Activated CD4-positive, alpha-beta memory T cell treated with anti-CD3 and anti-CD28 coated beads for 36 hours (primary cell): ENCODE measurements around the gene FADS2. TPM values are rescaled to one million over a fixed set of nuclear protein-coding genes. Genes with fewer than 3 reads are reported as not detected.
A peak's percentile ranks its signal among the peaks of the same experiment; 100 is the strongest.

Source experiments
- CTCF ChIA-PET: fragments of 350-600 bp; sonication (Branson Sonifier 250); formaldehyde crosslinking; loops from one replicate; lab custom pipeline; 2021; ENCODE audit warnings: antibody characterized with exemption, inconsistent platforms; lab: Charles Lee
- POLR2A ChIA-PET: fragments of 350-600 bp; sonication (Branson Sonifier 250); formaldehyde crosslinking; loops from one replicate; lab custom pipeline; 2021; ENCODE audit warnings: antibody characterized with exemption; lab: Charles Lee
- DNase-seq: peaks from one replicate; pipeline ENCODE4 v3.0.0-alpha.2; 2020
- H3K27ac Mint-ChIP-seq: one replicate; pipeline ENCODE4 v1.8.0; 2021; ENCODE audit warnings: mixed read lengths
- H3K27me3 Mint-ChIP-seq: one replicate; pipeline ENCODE4 v1.8.0; 2021; ENCODE audit warnings: mixed read lengths
- H3K36me3 Mint-ChIP-seq: one replicate; pipeline ENCODE4 v1.8.0; 2021; ENCODE audit warnings: mixed read lengths
- H3K4me1 Mint-ChIP-seq: one replicate; pipeline ENCODE4 v1.8.0; 2021; ENCODE audit warnings: low read depth, mixed read lengths
- H3K4me3 Mint-ChIP-seq: one replicate; pipeline ENCODE4 v1.8.0; 2021; ENCODE audit warnings: mild to moderate bottlenecking, mixed read lengths
- H3K9me3 Mint-ChIP-seq: one replicate; pipeline ENCODE4 v1.8.0; 2021; ENCODE audit warnings: mixed read lengths
- intact Hi-C: fragments of 100-400 bp; cut with micrococcal nuclease; formaldehyde crosslinking; loops from one replicate; pipeline ENCODE4 v1.15.1; 2023
- total RNA-seq, 2 experiments: library from RNA; stranded (reverse); gene quantifications; one replicate each; pipeline ENCODE4 v1.2.3, GENCODE V29; 2021

Gene FADS2
- total RNA-seq, 2 experiments from 2014 or later: 58.2 to 60.8 TPM

DNA sequence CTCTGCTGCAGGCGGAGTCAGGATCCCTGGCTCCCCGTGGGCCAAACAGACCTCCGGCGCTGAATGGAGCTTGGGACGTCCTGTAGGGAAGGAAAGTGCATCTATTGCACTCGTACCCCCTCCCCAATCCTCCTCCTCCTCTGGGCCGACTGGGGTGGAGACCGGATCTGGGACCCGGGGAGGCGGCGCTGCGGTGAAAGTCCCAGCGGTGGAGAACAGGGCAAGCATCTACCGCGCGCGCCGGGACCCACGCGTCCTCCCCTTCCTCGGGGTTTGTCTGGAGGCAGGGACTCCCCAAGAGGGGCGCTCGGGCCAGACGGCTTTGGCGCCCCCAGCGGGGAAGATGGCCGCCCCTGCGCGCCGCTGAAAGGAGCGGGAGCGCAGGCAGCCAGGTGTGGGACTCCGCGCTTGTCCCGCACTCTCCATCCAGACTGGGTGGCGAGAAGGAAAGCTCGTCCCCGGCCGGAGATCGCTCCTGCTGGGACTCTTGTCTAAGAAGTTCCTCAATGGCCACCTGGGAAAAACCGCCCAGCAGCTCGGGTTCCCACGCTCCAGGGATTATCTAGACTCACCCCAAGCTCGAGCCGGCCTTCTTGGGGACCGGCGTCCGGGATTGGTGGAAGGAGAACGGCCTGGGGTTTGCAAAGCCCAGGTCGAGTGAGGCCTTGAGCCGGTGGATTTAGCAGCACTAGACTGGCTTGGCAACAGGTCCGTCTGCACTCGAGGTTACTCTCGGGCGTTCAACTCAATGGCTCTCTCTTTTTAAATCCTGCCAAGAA is 718 bp downstream of the FADS2 start:
- Mint-ChIP-seq H3K36me3 (peaks cover 2% of the 10 kb centered on the region), H3K4me3 (peak overlapping the region; percentile 85), H3K27ac (peak overlapping the region; percentile 43), H3K9me3 (no peaks in the 10 kb centered on the region), H3K27me3 (peaks cover 15% of the 10 kb centered on the region), H3K4me1 (peaks cover 13% of the 10 kb centered on the region)
- intact Hi-C loops: loop anchor here (1.0 to 5.0 kb wide), 2 partner anchors 13 to 37 kb away; partner anchors contain the start of genes FEN1 and TMEM258
- POLR2A ChIA-PET: interaction anchor here (0.7 to 2.1 kb wide), 5 partner anchors 12 to 37 kb away, joined by 3 to 8 read pairs (median 3); partner anchors contain the start of genes FADS1, FEN1 and TMEM258
- CTCF ChIA-PET: interaction anchor here (0.7 to 3.0 kb wide), 11 partner anchors 12 to 253 kb away, joined by 3 to 20 read pairs (median 3); partner anchors contain the start of gene FADS1
- DNase-seq: peak; percentile 51

DNA sequence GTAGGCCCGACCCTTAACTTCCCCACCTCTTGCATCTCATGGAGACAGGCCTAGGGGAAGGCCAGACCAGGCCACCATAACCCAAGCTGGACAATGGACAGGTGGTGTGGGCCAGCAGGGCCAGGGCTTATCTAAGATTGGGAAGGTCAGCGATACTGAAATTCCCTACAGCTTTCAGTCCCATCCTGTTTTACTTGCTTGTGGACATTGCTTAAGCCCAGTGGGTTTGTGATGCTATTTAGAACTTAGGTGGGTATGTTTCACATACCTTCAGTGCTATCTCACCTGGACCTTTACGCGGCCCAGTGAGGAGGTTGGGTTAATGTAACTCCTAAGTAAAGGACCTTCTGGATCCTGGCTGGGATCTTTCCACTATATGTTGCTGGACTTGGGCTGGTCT is 1.7 kb downstream of the FADS2 start:
- peaks cover 2% of the 10 kb centered on the region for H3K36me3 Mint-ChIP-seq
- H3K9me3 Mint-ChIP-seq: no peaks in the 10 kb centered on the region
- ChIA-PET CTCF (interaction anchor here (1.4 to 3.0 kb wide), 4 partner anchors 13 to 252 kb away, joined by 3 to 20 read pairs (median 4); partner anchors contain the start of gene FADS1), POLR2A (interaction anchor here (1.3 kb wide), 1 partner anchor 15 kb away, joined by 3 read pairs; no protein-coding TSS in a partner anchor)
- H3K27me3 Mint-ChIP-seq: peaks cover 14% of the 10 kb centered on the region
- H3K4me3 Mint-ChIP-seq: peak overlapping the region; percentile 85
- H3K27ac Mint-ChIP-seq: no peak overlapping the region
- intact Hi-C loops: loop anchor here (5.0 kb wide), 1 partner anchor 38 kb away; the partner anchor contains the start of genes FEN1 and TMEM258
- peaks cover 21% of the 10 kb centered on the region for H3K4me1 Mint-ChIP-seq
- DNase-seq: no peak

DNA sequence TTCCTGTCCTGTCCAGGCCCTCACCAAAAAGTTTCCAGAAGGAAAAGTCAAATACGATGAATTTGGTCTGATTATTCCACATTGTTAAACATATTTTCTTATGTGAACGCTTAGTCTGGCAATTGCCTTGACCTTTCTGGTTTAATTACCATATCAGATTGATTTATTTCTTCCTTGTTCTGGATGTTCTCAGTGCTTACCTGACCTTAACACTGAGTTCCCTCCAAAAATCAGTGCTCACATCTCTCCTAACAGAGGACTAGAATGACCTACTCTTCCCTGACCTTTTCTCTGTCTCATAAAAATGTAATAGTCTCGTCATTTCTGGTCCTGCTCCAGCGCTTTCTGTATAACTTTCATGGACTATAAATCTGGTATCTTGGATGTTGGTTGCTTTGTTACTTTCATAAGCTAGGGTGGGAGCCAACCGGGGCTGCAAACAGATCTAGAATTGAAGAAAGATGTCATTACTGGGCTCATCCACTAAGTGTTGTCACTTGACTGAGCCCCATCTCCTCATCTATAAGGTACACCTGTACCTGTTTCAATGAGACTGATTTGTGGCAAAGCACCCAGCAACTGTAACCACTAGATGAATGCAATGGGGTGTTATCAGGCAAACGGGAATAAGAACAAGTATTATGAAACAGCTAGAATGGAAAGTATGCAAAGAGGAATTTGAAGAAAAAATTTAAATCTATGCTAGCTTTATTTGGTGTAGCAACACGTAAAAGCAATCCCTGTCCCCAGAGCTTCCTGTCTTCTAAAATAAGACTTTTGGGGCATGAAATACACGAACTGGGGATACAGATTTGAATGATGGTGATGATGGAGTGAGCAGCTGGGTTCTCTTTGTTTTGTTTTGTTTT is 2.4 kb downstream of the FADS2 start:
- Mint-ChIP-seq H3K36me3 (peaks cover 2% of the 10 kb centered on the region), H3K4me1 (peaks cover 25% of the 10 kb centered on the region), H3K27ac (no peak overlapping the region), H3K9me3 (no peaks in the 10 kb centered on the region), H3K27me3 (peaks cover 12% of the 10 kb centered on the region), H3K4me3 (peak overlapping the region; percentile 20)
- DNase-seq: no peak
- ChIA-PET CTCF (interaction anchor here (1.0 to 1.1 kb wide), 2 partner anchors 15 to 68 kb away, joined by 4 read pairs; no protein-coding TSS in a partner anchor), POLR2A (no interaction called here)
- intact Hi-C loops: no loop called here

DNA sequence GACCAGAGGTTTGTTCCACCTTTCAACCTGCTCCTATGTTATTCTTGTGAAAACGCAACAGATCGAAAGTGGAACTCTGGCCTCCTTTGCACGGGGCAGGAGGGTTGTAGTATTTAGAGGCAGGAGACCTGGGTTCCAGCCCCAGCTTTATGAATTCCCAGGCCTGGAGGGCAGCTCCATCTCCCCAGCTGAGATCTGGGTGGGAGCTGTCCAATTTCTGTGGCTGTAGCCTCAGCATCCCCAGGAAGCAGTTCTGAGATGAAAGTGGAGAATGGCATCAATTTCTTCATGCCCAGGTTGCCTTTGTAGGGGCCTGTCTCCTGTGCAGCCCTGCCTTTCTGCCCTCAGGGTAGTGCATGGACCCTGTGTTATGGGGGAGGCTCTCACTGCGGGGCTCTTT is 4.1 kb downstream of the FADS2 start:
- Mint-ChIP-seq H3K4me1 (peaks cover 25% of the 10 kb centered on the region), H3K9me3 (no peaks in the 10 kb centered on the region), H3K27ac (no peak overlapping the region), H3K36me3 (peaks cover 2% of the 10 kb centered on the region), H3K27me3 (peaks cover 9% of the 10 kb centered on the region), H3K4me3 (no peak overlapping the region)
- POLR2A ChIA-PET: no interaction called here
- DNase-seq: no peak
- intact Hi-C loops: no loop called here
- CTCF ChIA-PET: interaction anchor here (0.6 kb wide), 1 partner anchor 116 kb away, joined by 3 read pairs; no protein-coding TSS in a partner anchor

DNA sequence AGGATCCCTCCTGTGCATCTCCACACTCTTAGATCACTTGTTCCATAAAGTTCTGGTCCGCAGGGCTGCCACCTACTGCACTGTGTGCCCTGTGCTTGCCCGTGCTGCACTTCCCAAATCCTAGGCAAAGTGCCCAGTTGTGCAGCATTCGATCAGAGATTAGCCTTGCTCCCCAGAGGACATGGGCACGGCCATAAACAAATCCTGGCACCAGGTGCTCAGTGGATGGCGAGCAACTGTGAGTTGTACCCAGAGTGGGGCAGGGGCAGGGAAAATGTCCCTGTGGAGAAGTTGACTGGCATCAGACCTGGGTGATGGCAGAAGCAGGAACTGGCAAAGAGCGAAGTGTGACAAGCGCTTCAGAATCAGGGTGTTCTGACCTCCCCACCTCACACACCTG is 4.7 kb downstream of the FADS2 start:
- intact Hi-C loops: no loop called here
- Mint-ChIP-seq H3K36me3 (peaks cover 2% of the 10 kb centered on the region), H3K4me3 (no peak overlapping the region), H3K27ac (no peak overlapping the region), H3K27me3 (peaks cover 8% of the 10 kb centered on the region), H3K4me1 (peaks cover 24% of the 10 kb centered on the region), H3K9me3 (no peaks in the 10 kb centered on the region)
- CTCF ChIA-PET: interaction anchor here (1.7 kb wide), 1 partner anchor 18 kb away, joined by 3 read pairs; no protein-coding TSS in a partner anchor
- POLR2A ChIA-PET: no interaction called here
- DNase-seq: no peak

DNA sequence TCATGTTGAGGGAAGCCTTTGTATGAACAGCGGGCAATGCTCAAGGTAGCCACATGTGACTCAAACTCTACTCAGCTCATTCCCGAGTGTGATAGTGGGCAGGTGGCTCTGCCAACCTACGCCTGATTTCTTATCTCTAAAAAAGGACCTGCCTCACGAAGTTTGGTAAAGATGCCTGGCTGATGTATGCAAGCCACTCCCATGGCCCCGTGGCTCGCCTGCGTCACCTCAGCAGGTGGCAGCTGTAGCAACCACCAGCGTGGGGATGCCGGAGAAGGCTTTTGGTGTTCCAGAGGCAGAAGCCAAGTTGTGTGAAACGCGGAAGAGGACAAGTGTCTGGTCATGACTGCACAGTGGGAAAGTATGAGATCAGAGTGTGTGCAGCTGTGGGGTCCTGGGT is 5.4 kb downstream of the FADS2 start:
- H3K27me3 Mint-ChIP-seq: peaks cover 8% of the 10 kb centered on the region
- CTCF ChIA-PET: interaction anchor here (1.5 to 1.7 kb wide), 2 partner anchors 18 to 37 kb away, joined by 3 to 4 read pairs; no protein-coding TSS in a partner anchor
- H3K27ac Mint-ChIP-seq: peak overlapping the region; percentile 89
- H3K4me1 Mint-ChIP-seq: peaks cover 24% of the 10 kb centered on the region
- peaks cover 2% of the 10 kb centered on the region for H3K36me3 Mint-ChIP-seq
- intact Hi-C loops: no loop called here
- POLR2A ChIA-PET: no interaction called here
- H3K9me3 Mint-ChIP-seq: no peaks in the 10 kb centered on the region
- H3K4me3 Mint-ChIP-seq: no peak overlapping the region
- DNase-seq: no peak

DNA sequence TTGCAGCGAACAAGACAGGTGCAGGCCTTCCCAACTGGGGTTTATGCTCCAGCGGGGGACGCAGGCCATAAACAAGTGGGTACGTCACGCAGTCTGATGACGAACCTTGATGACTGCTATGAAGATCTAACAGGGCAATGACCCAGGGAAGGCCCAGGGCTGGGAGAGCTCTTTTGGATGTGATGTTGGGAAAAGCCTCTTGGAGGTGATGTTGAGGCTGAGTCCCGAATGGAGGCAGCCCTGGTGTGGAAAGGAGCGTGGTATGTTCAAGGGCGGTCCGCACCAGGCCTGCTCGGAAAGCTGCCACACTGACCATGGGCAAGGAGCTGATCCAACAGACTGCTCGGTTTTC is 5.8 kb downstream of the FADS2 start:
- CTCF ChIA-PET: interaction anchor here (0.7 to 1.7 kb wide), 4 partner anchors 19 to 65 kb away, joined by 3 to 4 read pairs (median 3); no protein-coding TSS in a partner anchor

DNA sequence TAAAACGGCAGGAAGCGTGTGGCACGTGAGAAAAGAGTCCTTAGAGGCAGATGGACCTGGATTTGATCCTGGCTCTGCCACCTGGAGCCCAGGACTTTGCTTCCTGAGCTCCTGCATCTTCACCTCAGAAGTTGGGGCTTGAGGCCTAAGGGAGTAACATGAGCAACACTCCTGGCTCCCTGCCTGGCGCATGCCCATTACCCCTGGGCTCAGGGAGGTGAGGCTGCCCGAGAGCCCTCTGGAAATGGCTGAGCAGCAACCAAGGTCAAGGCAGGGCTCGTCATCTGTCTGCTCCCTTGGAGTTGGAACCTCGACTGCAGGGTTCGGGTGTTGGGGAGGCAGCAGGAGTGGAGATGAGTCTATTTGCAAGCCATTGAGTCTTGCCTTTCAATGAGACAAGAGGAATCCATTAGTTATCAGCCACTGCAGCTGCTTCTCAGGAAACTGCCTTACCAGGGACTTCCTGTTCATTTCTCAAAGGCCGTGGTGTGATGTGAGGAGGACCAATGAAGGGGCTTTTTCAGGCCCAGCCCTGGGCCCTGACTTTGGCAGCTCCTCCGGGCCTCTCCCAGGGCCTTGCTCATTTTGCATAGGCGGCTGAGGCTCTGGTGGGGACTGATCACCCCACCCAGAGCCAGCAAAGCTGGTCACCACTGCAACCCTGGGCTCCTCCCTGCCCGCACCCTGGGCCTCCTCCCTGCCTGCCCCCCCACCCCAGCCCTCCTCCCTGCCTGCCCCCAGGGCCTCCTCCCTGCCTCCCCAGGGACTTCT is 6.4 kb downstream of the FADS2 start:
- Mint-ChIP-seq H3K27me3 (peaks cover 7% of the 10 kb centered on the region), H3K36me3 (peaks cover 3% of the 10 kb centered on the region), H3K27ac (peak overlapping the region; percentile 89), H3K4me3 (no peak overlapping the region), H3K4me1 (peaks cover 23% of the 10 kb centered on the region), H3K9me3 (no peaks in the 10 kb centered on the region)
- intact Hi-C loops: no loop called here
- DNase-seq: peak; percentile 80
- CTCF ChIA-PET: interaction anchor here (0.7 to 1.7 kb wide), 4 partner anchors 19 to 64 kb away, joined by 3 to 4 read pairs (median 3); no protein-coding TSS in a partner anchor
- POLR2A ChIA-PET: interaction anchor here (0.9 kb wide), 1 partner anchor 16 kb away, joined by 4 read pairs; no protein-coding TSS in a partner anchor

More for the DNA sequence above, 5.8 kb downstream of the FADS2 start:
- Mint-ChIP-seq H3K4me1 (peaks cover 23% of the 10 kb centered on the region), H3K4me3 (no peak overlapping the region), H3K9me3 (no peaks in the 10 kb centered on the region), H3K27ac (peak overlapping the region; percentile 89), H3K36me3 (peaks cover 2% of the 10 kb centered on the region), H3K27me3 (peaks cover 7% of the 10 kb centered on the region)
- POLR2A ChIA-PET: no interaction called here
- intact Hi-C loops: no loop called here
- no peak for DNase-seq

DNA sequence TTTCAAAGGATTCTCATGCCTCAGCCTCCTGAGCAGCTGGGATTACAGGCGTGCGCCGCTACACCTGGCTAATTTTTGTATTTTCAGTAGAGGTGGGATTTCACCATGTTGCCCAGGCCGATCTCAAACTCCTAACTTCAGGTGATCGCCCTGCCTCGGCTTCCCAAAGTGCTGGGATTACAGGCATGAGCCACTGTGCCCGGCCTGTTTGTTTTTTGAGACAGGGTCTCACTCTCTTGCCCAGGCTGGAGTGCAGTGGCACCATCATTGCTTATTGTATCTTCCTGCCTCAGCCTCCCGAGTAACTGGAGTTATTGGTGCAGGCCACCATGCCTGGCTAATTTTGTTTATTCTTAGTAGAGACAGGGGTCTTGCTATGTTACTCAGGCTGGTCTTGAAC is 8.1 kb downstream of the FADS2 start:
- intact Hi-C loops: no loop called here
- DNase-seq: no peak
- ChIA-PET POLR2A (no interaction called here), CTCF (no interaction called here)
- peaks cover 14% of the 10 kb centered on the region for H3K36me3 Mint-ChIP-seq
- H3K27me3 Mint-ChIP-seq: peaks cover 3% of the 10 kb centered on the region
- H3K27ac Mint-ChIP-seq: no peak overlapping the region
- H3K4me3 Mint-ChIP-seq: no peak overlapping the region
- H3K9me3 Mint-ChIP-seq: no peaks in the 10 kb centered on the region
- H3K4me1 Mint-ChIP-seq: peaks cover 21% of the 10 kb centered on the region

DNA sequence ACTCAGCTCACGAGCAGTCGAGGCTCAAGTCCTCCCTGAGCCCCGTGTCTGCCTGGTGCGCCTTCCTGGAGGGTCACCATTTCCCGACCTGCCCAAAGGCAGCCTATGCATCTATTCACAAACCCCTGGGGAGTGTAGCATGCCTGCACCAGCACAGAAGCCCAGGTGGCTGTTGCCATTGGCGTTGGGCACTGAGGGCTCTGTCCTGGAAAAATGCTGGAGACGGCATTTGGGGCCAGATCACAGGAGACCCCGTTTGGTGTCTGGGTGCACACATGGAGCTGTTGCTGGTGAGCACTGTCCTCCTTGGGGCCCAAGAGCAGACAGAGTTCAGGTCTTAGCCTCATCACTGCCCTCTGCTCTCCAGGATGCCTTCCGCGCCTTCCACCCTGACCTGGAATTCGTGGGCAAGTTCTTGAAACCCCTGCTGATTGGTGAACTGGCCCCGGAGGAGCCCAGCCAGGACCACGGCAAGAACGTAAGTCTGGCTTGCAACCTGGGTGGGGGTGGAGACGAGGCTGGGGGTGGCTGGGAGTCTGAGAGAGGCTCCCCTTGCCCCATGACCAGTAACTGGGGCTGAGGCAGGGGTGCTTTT is 9.4 kb downstream of the FADS2 start:
- H3K9me3 Mint-ChIP-seq: no peaks in the 10 kb centered on the region
- intact Hi-C loops: no loop called here
- ChIA-PET CTCF (no interaction called here), POLR2A (no interaction called here)
- DNase-seq: no peak
- H3K4me3 Mint-ChIP-seq: no peak overlapping the region
- H3K27ac Mint-ChIP-seq: no peak overlapping the region
- H3K36me3 Mint-ChIP-seq: peaks cover 20% of the 10 kb centered on the region
- H3K27me3 Mint-ChIP-seq: peaks cover 1% of the 10 kb centered on the region
- peaks cover 21% of the 10 kb centered on the region for H3K4me1 Mint-ChIP-seq

DNA sequence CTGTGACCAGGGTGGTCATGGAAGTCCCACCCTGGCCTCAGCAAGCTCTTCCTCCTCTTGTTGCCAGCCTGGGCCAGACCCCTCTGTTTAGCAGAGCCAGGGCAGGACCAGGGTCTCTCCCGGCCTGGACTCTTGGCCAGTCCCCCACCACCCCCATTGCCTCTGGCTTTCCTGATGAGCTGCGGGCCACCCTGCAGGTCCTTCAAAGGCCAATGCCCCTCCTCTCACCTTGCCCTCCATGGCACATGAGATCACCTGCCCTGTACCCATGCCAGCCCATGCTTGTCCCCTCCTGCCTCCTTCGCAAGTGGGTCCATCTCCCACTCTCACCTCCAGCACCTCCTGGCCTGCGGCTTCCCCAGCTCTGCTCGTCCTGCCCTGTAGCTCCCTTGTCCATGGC is 10.4 kb downstream of the FADS2 start:
- Mint-ChIP-seq H3K27ac (no peak overlapping the region), H3K9me3 (no peaks in the 10 kb centered on the region), H3K4me1 (peaks cover 18% of the 10 kb centered on the region), H3K27me3 (peaks cover 1% of the 10 kb centered on the region), H3K36me3 (peaks cover 22% of the 10 kb centered on the region), H3K4me3 (no peak overlapping the region)
- intact Hi-C loops: no loop called here
- ChIA-PET POLR2A (interaction anchor here (0.9 kb wide), 1 partner anchor 35 kb away, joined by 3 read pairs; no protein-coding TSS in a partner anchor), CTCF (no interaction called here)
- no peak for DNase-seq
